ENCODE results near the gene RUNX1. TPM values are rescaled to one million over a fixed set of nuclear protein-coding genes. Genes with fewer than 3 reads are reported as not detected.
A peak's percentile ranks its signal among the peaks of the same experiment; 100 is the strongest.

RUNX1 gene
- total and polyA plus RNA-seq, 2 of the 13 experiments (the other 11 are each of a cell fraction or from before 2014, with no cell fraction given): 5.4 to 6.4 TPM

DNA sequence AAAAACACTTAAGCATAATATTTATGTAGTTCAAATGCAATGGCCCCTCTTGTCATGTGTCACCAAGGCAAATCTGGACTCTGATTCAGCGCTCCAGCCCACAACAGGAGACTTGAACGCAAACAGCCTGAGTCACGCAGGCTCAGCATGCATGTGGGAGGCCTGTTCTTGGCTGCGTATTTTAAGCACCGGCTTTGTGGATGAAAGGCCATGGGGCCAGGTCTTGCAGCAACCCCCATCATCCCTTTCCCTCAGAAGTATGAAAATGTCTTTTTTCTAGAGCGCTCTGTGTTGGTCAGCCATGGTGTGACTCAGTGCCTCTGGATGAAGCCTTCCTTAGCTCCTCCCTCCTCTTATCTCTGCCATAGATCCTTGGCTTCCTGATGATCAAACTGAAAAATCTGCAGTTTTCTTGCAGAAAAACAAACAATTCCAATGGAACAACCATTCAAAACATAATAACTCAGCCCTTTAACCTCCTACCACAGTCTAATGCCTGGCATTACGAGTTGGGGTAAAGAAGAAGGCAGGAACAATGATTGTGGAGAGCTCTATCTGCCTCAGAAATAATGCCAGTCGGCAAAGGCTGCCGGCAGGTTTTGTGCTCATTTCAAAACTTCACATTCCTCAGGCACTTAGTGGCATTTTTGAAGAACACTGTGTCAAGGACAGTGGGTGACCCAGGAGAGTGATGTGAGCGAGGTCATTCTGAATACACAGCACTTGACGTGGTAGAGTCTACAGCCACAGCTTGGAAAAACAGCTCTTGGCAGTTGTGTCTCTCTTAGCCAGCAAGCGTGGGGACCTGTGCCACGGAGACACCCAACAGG, 212.8 kb downstream of the RUNX1 start (continued):
- TF ChIP-seq, protein P1, sequence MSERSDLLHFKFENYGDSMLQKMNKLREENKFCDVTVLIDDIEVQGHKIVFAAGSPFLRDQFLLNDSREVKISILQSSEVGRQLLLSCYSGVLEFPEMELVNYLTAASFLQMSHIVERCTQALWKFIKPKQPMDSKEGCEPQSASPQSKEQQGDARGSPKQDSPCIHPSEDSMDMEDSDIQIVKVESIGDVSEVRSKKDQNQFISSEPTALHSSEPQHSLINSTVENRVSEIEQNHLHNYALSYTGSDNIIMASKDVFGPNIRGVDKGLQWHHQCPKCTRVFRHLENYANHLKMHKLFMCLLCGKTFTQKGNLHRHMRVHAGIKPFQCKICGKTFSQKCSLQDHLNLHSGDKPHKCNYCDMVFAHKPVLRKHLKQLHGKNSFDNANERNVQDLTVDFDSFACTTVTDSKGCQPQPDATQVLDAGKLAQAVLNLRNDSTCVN (CRISPR knock-in tag; IDR thresholded peaks at IDR 0.05; ENCODE audit: borderline replicate concordance): peak; percentile 93
- TF ChIP-seq ZBTB20 (CRISPR knock-in tag; IDR thresholded peaks at IDR 0.05; ENCODE audit: borderline replicate concordance, low read depth): no peak
- TF ChIP-seq ZNF20 (CRISPR knock-in tag; IDR thresholded peaks at IDR 0.05): no peak
- TF ChIP-seq, protein P2, sequence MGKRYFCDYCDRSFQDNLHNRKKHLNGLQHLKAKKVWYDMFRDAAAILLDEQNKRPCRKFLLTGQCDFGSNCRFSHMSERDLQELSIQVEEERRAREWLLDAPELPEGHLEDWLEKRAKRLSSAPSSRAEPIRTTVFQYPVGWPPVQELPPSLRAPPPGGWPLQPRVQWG (CRISPR knock-in tag; IDR thresholded peaks at IDR 0.05; ENCODE audit: borderline replicate concordance, low read depth): no peak
- no peak for TF ChIP-seq TBL1XR1 (IDR thresholded peaks at IDR 0.05; ENCODE audit: borderline replicate concordance, low read length, partially characterized antibody)
- no peak for TF ChIP-seq HNRNPLL (IDR thresholded peaks at IDR 0.05; ENCODE audit: low read depth, low read length, poor library complexity, severe bottlenecking)
- TF ChIP-seq RORA (CRISPR knock-in tag; IDR thresholded peaks at IDR 0.05): no peak
- TF ChIP-seq SMAD9 (CRISPR knock-in tag; IDR thresholded peaks at IDR 0.05): no peak
- TF ChIP-seq ZNF143 (CRISPR knock-in tag; IDR thresholded peaks at IDR 0.05): no peak
- peak in 1 of 2 experiments; percentile 37; a peak in 1 of 4 replicates for TF ChIP-seq POLR2A (IDR thresholded peaks at IDR 0.05; ENCODE audit: insufficient read depth in 1 of 2, low read depth in 2 of 2, low read length in 2 of 2)
- TF ChIP-seq, protein P3, sequence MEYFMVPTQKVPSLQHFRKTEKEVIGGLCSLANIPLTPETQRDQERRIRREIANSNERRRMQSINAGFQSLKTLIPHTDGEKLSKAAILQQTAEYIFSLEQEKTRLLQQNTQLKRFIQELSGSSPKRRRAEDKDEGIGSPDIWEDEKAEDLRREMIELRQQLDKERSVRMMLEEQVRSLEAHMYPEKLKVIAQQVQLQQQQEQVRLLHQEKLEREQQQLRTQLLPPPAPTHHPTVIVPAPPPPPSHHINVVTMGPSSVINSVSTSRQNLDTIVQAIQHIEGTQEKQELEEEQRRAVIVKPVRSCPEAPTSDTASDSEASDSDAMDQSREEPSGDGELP (IDR thresholded peaks at IDR 0.05; ENCODE audit: borderline replicate concordance, low read depth): peak; percentile 28; the same call in 1 of the 2 replicates
- TF ChIP-seq, protein P4, sequence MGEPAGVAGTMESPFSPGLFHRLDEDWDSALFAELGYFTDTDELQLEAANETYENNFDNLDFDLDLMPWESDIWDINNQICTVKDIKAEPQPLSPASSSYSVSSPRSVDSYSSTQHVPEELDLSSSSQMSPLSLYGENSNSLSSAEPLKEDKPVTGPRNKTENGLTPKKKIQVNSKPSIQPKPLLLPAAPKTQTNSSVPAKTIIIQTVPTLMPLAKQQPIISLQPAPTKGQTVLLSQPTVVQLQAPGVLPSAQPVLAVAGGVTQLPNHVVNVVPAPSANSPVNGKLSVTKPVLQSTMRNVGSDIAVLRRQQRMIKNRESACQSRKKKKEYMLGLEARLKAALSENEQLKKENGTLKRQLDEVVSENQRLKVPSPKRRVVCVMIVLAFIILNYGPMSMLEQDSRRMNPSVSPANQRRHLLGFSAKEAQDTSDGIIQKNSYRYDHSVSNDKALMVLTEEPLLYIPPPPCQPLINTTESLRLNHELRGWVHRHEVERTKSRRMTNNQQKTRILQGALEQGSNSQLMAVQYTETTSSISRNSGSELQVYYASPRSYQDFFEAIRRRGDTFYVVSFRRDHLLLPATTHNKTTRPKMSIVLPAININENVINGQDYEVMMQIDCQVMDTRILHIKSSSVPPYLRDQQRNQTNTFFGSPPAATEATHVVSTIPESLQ (CRISPR knock-in tag; conservative IDR thresholded peaks at IDR 0.05): no peak
- no peak for TF ChIP-seq TCF12 (IDR thresholded peaks at IDR 0.05)
- TF ChIP-seq TCF12 (CRISPR knock-in tag; IDR thresholded peaks at IDR 0.05): no peak
- no peak for TF ChIP-seq BRCA1 (CRISPR knock-in tag; IDR thresholded peaks at IDR 0.05)
- TF ChIP-seq, protein P5, sequence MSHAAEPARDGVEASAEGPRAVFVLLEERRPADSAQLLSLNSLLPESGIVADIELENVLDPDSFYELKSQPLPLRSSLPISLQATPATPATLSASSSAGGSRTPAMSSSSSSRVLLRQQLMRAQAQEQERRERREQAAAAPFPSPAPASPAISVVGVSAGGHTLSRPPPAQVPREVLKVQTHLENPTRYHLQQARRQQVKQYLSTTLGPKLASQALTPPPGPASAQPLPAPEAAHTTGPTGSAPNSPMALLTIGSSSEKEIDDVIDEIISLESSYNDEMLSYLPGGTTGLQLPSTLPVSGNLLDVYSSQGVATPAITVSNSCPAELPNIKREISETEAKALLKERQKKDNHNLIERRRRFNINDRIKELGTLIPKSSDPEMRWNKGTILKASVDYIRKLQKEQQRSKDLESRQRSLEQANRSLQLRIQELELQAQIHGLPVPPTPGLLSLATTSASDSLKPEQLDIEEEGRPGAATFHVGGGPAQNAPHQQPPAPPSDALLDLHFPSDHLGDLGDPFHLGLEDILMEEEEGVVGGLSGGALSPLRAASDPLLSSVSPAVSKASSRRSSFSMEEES (CRISPR knock-in tag; IDR thresholded peaks at IDR 0.05): peak; percentile 69; the same call in 1 of the 2 replicates
- TF ChIP-seq KDM2A (CRISPR knock-in tag; IDR thresholded peaks at IDR 0.05; ENCODE audit: borderline replicate concordance, low read depth): peak; percentile 31; the same call in 1 of the 2 replicates
- TF ChIP-seq ZFP62 (CRISPR knock-in tag; IDR thresholded peaks at IDR 0.05): no peak
- TF ChIP-seq, protein P6, sequence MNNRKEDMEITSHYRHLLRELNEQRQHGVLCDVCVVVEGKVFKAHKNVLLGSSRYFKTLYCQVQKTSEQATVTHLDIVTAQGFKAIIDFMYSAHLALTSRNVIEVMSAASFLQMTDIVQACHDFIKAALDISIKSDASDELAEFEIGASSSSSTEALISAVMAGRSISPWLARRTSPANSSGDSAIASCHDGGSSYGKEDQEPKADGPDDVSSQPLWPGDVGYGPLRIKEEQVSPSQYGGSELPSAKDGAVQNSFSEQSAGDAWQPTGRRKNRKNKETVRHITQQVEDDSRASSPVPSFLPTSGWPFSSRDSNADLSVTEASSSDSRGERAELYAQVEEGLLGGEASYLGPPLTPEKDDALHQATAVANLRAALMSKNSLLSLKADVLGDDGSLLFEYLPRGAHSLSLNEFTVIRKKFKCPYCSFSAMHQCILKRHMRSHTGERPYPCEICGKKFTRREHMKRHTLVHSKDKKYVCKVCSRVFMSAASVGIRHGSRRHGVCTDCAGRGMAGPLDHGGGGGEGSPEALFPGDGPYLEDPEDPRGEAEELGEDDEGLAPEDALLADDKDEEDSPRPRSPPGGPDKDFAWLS (CRISPR knock-in tag; IDR thresholded peaks at IDR 0.05; ENCODE audit: borderline replicate concordance): no peak
- TF ChIP-seq RARG (CRISPR knock-in tag; IDR thresholded peaks at IDR 0.05; ENCODE audit: low read depth): no peak

All from HepG2 (cell line).